Liver (tissue), 3 donors: Measurements from ENCODE around the gene DIP2B.

Experiments
- CTCF ChIP-seq: fragments of 150-350 bp; IDR thresholded peaks from 2 replicates; pipeline ENCODE4 v1.5.1; 2017; ENCODE audit warnings: improper control_type of control experiment, low read depth, low read length; ENCODE audit not compliant: missing input control
- FOXA1 ChIP-seq: IDR thresholded peaks from 2 replicates; pipeline ENCODE4 v1.6.1; 2016; ENCODE audit warnings: antibody characterized with exemption
- GABPA ChIP-seq, 2 donors: IDR thresholded peaks in 1 of 2; conservative IDR thresholded peaks in 1 of 2; 2 replicates each; pipeline ENCODE4 v1.6.1; 2016; ENCODE audit warnings: antibody characterized with exemption in 2 of 2, mild to moderate bottlenecking in 1 of 2, moderate library complexity in 1 of 2
- HNF4A ChIP-seq, 2 donors: conservative IDR thresholded peaks; 2 replicates each; pipeline ENCODE4 v1.6.1; 2016; ENCODE audit warnings: antibody characterized with exemption in 2 of 2, mild to moderate bottlenecking in 2 of 2
- JUND ChIP-seq, 2 donors: IDR thresholded peaks; 2 replicates each; pipeline ENCODE4 v1.6.1; 2016; ENCODE audit warnings: antibody characterized with exemption in 2 of 2
- NR2F2 ChIP-seq: IDR thresholded peaks from 2 replicates; pipeline ENCODE4 v1.6.1; 2016; ENCODE audit warnings: antibody characterized with exemption
- RAD21 ChIP-seq, 2 donors: IDR thresholded peaks; 2 replicates each; pipeline ENCODE4 v1.6.1; 2016; ENCODE audit warnings: antibody characterized with exemption in 2 of 2, mild to moderate bottlenecking in 2 of 2
- REST ChIP-seq: IDR thresholded peaks from 2 replicates; pipeline ENCODE4 v1.6.1; 2016; ENCODE audit warnings: antibody characterized with exemption, mild to moderate bottlenecking
- SP1 ChIP-seq: IDR thresholded peaks from 2 replicates; pipeline ENCODE4 v1.6.1; 2018; ENCODE audit warnings: antibody characterized with exemption, mild to moderate bottlenecking
- TAF1 ChIP-seq: conservative IDR thresholded peaks from 2 replicates; pipeline ENCODE4 v1.6.1; 2016; ENCODE audit warnings: antibody characterized with exemption, mild to moderate bottlenecking
- YY1 ChIP-seq: IDR thresholded peaks from 2 replicates; pipeline ENCODE4 v1.6.1; 2016; ENCODE audit warnings: antibody characterized with exemption, mild to moderate bottlenecking
- TF ChIP-seq, protein P1 (sequence below): IDR thresholded peaks from 2 replicates; pipeline ENCODE4 v1.6.1; 2016; ENCODE audit warnings: antibody characterized with exemption
- TF ChIP-seq, protein P2 (sequence below): IDR thresholded peaks from 2 replicates; pipeline ENCODE4 v1.6.1; 2016; ENCODE audit warnings: antibody characterized with exemption
- TF ChIP-seq, protein P3 (sequence below): IDR thresholded peaks from 2 replicates; pipeline ENCODE4 v1.6.1; 2016; ENCODE audit warnings: antibody characterized with exemption
- donor health status: healthy.
- donor health status: healthy.

- TF ChIP-seq CTCF: no peak
- no peak for TF ChIP-seq JUND (IDR thresholded peaks at IDR 0.05)
- TF ChIP-seq, protein P1, sequence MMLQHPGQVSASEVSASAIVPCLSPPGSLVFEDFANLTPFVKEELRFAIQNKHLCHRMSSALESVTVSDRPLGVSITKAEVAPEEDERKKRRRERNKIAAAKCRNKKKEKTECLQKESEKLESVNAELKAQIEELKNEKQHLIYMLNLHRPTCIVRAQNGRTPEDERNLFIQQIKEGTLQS: no peak
- no peak for TF ChIP-seq NR2F2
- TF ChIP-seq REST: no peak
- no peak for TF ChIP-seq RAD21 (IDR thresholded peaks at IDR 0.05)
- no peak for TF ChIP-seq GABPA (IDR thresholded peaks at IDR 0.05 in 1 of 2, conservative IDR thresholded peaks at IDR 0.05 in 1 of 2)
- no peak for TF ChIP-seq TAF1
- TF ChIP-seq YY1: no peak
- no peak for TF ChIP-seq FOXA1
- TF ChIP-seq, protein P2, sequence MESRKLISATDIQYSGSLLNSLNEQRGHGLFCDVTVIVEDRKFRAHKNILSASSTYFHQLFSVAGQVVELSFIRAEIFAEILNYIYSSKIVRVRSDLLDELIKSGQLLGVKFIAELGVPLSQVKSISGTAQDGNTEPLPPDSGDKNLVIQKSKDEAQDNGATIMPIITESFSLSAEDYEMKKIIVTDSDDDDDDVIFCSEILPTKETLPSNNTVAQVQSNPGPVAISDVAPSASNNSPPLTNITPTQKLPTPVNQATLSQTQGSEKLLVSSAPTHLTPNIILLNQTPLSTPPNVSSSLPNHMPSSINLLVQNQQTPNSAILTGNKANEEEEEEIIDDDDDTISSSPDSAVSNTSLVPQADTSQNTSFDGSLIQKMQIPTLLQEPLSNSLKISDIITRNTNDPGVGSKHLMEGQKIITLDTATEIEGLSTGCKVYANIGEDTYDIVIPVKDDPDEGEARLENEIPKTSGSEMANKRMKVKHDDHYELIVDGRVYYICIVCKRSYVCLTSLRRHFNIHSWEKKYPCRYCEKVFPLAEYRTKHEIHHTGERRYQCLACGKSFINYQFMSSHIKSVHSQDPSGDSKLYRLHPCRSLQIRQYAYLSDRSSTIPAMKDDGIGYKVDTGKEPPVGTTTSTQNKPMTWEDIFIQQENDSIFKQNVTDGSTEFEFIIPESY: no peak
- TF ChIP-seq, protein P3, sequence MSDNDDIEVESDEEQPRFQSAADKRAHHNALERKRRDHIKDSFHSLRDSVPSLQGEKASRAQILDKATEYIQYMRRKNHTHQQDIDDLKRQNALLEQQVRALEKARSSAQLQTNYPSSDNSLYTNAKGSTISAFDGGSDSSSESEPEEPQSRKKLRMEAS: no peak
- TF ChIP-seq HNF4A (conservative IDR thresholded peaks at IDR 0.05): no peak
- TF ChIP-seq SP1: no peak
These were observed 45.9 kb downstream of the DIP2B start for GRCh38 chr12:50550530-50551223.
